Activated CD8-positive, alpha-beta memory T cell treated with anti-CD3 and anti-CD28 coated beads, Interleukin-2, amount 50 U/mL, for 1 hour (primary cell): ENCODE results near the gene FAM163A.
"Not testable (repeated sequence)": the region's sequence is repeated elsewhere in the genome, so short reads cannot be mapped to it uniquely, and the experiment has no call there.

Source experiments
- DNase-seq: peaks from one replicate; pipeline ENCODE4 v3.0.0-alpha.2; 2020; ENCODE audit errors: extremely low read depth

The FAM163A gene

GRCh38 chr1:179742717-179743678 lies at the start of gene FAM163A:
Gene FAM163A (plus strand): TSS chr1:179743291. CDS start chr1:179813098, 69,807 bp downstream.
- DNase-seq: no peak

GRCh38 chr1:179694530-179694929 lies 48.6 kb upstream of the FAM163A start:
- not testable (repeated sequence) for DNase-seq

- DNase-seq: no peak
Observed at GRCh38 chr1:179702946-179703539, 40.0 kb upstream of the FAM163A start.

- DNase-seq: peak; percentile 16
Observed at GRCh38 chr1:179706339-179706941, 36.7 kb upstream of the FAM163A start.

- DNase-seq: no peak
Observed at GRCh38 chr1:179707406-179707805, 35.7 kb upstream of the FAM163A start.

- no peak for DNase-seq
Observed at GRCh38 chr1:179708434-179709195, 34.5 kb upstream of the FAM163A start.

GRCh38 chr1:179709841-179710329 lies 33.2 kb upstream of the FAM163A start:
- DNase-seq: no peak

- DNase-seq: no peak
Observed at GRCh38 chr1:179714159-179714558, 28.9 kb upstream of the FAM163A start.

GRCh38 chr1:179714623-179715022 lies 28.5 kb upstream of the FAM163A start:
- no peak for DNase-seq

GRCh38 chr1:179719272-179719671 lies 23.8 kb upstream of the FAM163A start:
- no peak for DNase-seq

GRCh38 chr1:179728271-179728670 lies 14.8 kb upstream of the FAM163A start:
- DNase-seq: no peak

- no peak for DNase-seq
Observed at GRCh38 chr1:179729881-179730280, 13.2 kb upstream of the FAM163A start.

GRCh38 chr1:179731643-179732042 lies 11.4 kb upstream of the FAM163A start:
- DNase-seq: no peak

GRCh38 chr1:179742291-179742690 lies 800 bp upstream of the FAM163A start:
- no peak for DNase-seq

- DNase-seq: no peak
Observed at GRCh38 chr1:179743679-179744400, 749 bp downstream of the FAM163A start.

- DNase-seq: no peak
Observed at GRCh38 chr1:179744401-179745130, 1.5 kb downstream of the FAM163A start.

GRCh38 chr1:179745131-179745611 lies 2.1 kb downstream of the FAM163A start:
- DNase-seq: no peak

- no peak for DNase-seq
Observed at GRCh38 chr1:179745743-179746142, 2.7 kb downstream of the FAM163A start.

- no peak for DNase-seq
Observed at GRCh38 chr1:179747611-179748010, 4.5 kb downstream of the FAM163A start.

- no peak for DNase-seq
Observed at GRCh38 chr1:179748772-179749171, 5.7 kb downstream of the FAM163A start.
